ENCODE results near the gene IFT20. TPM values are rescaled to one million over a fixed set of nuclear protein-coding genes. Genes with fewer than 3 reads are reported as not detected.

IFT20 gene
- total and polyA plus RNA-seq, 10 of the 15 experiments (the other 5 are each of a cell fraction or from before 2014, with no cell fraction given), result 9.4 to 38.2 (median 19.1) TPM

DNA sequence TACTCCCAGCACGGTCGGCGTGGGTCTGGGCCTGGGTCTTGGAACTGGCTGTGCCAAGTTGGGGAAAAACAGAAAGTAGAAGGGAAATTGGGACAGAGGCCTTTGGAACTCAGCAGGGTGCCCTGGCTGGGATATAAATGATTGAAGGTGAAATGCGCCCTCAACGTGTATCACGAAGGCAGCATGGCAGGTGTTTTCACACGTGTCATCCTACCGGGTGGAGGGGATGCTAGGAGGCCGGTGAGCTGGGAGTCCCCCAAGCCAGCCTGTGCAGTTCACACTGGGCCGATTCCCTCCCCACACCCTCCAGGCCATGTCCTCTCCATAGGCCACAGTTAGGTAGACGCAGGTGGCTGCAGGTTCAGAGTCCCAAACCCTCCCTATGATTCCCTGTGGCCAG is 6.2 kb upstream of the IFT20 start:
- no TSS peak for BruUV-seq (replicated peaks)
- DNase-seq (ENCODE audit: low read depth, low spot score) (no peak), FAIRE-seq (no peak), ATAC-seq (no peak)
- WGBS (ENCODE audit: insufficient coverage, insufficient replicate concordance, low lambda C conversion rate, missing lambda C conversion rate), result 86% methylated on average over 11 of the region's 11 CpGs
- Histone ChIP-seq H3K9me3 (replicated peaks; ENCODE audit: control insufficient read depth, insufficient read depth, low read length) (no peaks in the 10 kb centered on the region), H3K79me2 (ENCODE audit: control insufficient read depth, insufficient read depth, low read length) (peaks cover 4% of the 10 kb centered on the region; the same call in 1 of the 2 replicates), H3K9ac (ENCODE audit: control insufficient read depth, insufficient read depth, low read length) (no peak overlapping the region), H3K4me2 (ENCODE audit: control insufficient read depth, insufficient read depth) (no peak overlapping the region), H3K4me1 (ENCODE audit: control insufficient read depth, insufficient read depth, low read length) (peaks cover 2% of the 10 kb centered on the region; the same call in 1 of the 2 replicates), H3K36me3 (ENCODE audit: control insufficient read depth in 2 of 2, insufficient read depth in 2 of 2, low read length in 1 of 2) (peaks cover 13 to 20% of the 10 kb centered on the region in 2 experiments; a peak in 3 of 4 replicates), H3K4me3 (no peak overlapping the region), H3K27me3 (replicated peaks in 1 of 2; ENCODE audit: control insufficient read depth in 2 of 2, insufficient read depth in 2 of 2, low read length in 1 of 2) (no peaks in the 10 kb centered on the region), H4K20me1 (ENCODE audit: control insufficient read depth, insufficient read depth) (no peaks in the 10 kb centered on the region), H3K27ac (ENCODE audit: control insufficient read depth, insufficient read depth) (no peak overlapping the region), H2AFZ (ENCODE audit: control insufficient read depth, low read depth, low read length) (no peak overlapping the region)
- ChIA-PET CTCF (interaction anchor here (1.4 kb wide), 1 partner anchor 75 kb away, joined by 3 read pairs; no protein-coding TSS in a partner anchor), SMC1A (ENCODE audit: uncharacterized antibody, unreplicated experiment) (no interaction called here), POLR2A (no interaction called here), RAD21 (ENCODE audit: unreplicated experiment) (no interaction called here)
- TF ChIP-seq ZNF217 (IDR thresholded peaks at IDR 0.05) (no peak), FOXK2 (IDR thresholded peaks at IDR 0.05) (no peak), RUNX3 (IDR thresholded peaks at IDR 0.05; ENCODE audit: low read length) (no peak), RCOR1 (conservative IDR thresholded peaks at IDR 0.05; ENCODE audit: low read depth, low read length) (no peak), POLR2AphosphoS5 (IDR thresholded peaks at IDR 0.05; ENCODE audit: low read length) (no peak), ZBED1 (IDR thresholded peaks at IDR 0.05; ENCODE audit: borderline replicate concordance) (no peak), CEBPB (IDR thresholded peaks at IDR 0.05; ENCODE audit: borderline replicate concordance in 1 of 2, low read depth in 2 of 2, low read length in 2 of 2) (no peak), DPF2 (IDR thresholded peaks at IDR 0.05) (no peak), BMI1 (IDR thresholded peaks at IDR 0.05; ENCODE audit: borderline replicate concordance) (no peak), CBX3 (IDR thresholded peaks at IDR 0.05; ENCODE audit: borderline replicate concordance, low read depth) (no peak), ESRRA (IDR thresholded peaks at IDR 0.05; ENCODE audit: low read length) (no peak), ASH2L (IDR thresholded peaks at IDR 0.05; ENCODE audit: borderline replicate concordance, low read depth) (no peak), CUX1 (IDR thresholded peaks at IDR 0.05; ENCODE audit: insufficient replicate concordance, low read depth, low read length) (no peak), RBBP5 (conservative IDR thresholded peaks at IDR 0.05) (no peak), KAT2A (conservative IDR thresholded peaks at IDR 0.05; ENCODE audit: control insufficient read depth, low read depth, low read length) (no peak)
- TF ChIP-seq, protein P1, sequence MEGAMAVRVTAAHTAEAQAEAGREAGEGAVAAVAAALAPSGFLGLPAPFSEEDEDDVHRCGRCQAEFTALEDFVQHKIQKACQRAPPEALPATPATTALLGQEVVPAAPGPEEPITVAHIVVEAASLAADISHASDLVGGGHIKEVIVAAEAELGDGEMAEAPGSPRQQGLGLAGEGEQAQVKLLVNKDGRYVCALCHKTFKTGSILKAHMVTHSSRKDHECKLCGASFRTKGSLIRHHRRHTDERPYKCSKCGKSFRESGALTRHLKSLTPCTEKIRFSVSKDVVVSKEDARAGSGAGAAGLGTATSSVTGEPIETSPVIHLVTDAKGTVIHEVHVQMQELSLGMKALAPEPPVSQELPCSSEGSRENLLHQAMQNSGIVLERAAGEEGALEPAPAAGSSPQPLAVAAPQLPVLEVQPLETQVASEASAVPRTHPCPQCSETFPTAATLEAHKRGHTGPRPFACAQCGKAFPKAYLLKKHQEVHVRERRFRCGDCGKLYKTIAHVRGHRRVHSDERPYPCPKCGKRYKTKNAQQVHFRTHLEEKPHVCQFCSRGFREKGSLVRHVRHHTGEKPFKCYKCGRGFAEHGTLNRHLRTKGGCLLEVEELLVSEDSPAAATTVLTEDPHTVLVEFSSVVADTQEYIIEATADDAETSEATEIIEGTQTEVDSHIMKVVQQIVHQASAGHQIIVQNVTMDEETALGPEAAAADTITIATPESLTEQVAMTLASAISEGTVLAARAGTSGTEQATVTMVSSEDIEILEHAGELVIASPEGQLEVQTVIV (IDR thresholded peaks at IDR 0.05; ENCODE audit: borderline replicate concordance, partially characterized antibody), result no peak
- TF ChIP-seq, protein P2, sequence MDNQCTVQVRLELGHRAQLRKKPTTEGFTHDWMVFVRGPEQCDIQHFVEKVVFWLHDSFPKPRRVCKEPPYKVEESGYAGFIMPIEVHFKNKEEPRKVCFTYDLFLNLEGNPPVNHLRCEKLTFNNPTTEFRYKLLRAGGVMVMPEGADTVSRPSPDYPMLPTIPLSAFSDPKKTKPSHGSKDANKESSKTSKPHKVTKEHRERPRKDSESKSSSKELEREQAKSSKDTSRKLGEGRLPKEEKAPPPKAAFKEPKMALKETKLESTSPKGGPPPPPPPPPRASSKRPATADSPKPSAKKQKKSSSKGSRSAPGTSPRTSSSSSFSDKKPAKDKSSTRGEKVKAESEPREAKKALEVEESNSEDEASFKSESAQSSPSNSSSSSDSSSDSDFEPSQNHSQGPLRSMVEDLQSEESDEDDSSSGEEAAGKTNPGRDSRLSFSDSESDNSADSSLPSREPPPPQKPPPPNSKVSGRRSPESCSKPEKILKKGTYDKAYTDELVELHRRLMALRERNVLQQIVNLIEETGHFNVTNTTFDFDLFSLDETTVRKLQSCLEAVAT (IDR thresholded peaks at IDR 0.05), result no peak
- intact Hi-C loops (cut with micrococcal nuclease; ENCODE audit: unreplicated experiment) (no loop called here), in situ Hi-C loops (cut with MboI) (loop anchor here (5.0 kb wide), 1 partner anchor 49 kb away; no protein-coding TSS in a partner anchor)
